SJSA1 (cell line): ENCODE data around the gene ADIG. TPM values are rescaled to one million over a fixed set of nuclear protein-coding genes. Genes with fewer than 3 reads are reported as not detected.
A peak's percentile ranks its signal among the peaks of the same experiment; 100 is the strongest.

Experiments used
- DNase-seq, 2 experiments: peaks; one replicate each; pipeline ENCODE4 v3.0.0-alpha.2; 2015 to 2020; ENCODE audit warnings: low spot score in 2 of 2, low read depth in 1 of 2
- H3K27ac ChIP-seq: fragments of 250-450 bp; sonication (Bioruptor Pico); 2 replicates; pipeline ENCODE4 v1.5.1; 2020; ENCODE audit warnings: mild to moderate bottlenecking, moderate library complexity
- H3K27me3 ChIP-seq: fragments of 250-450 bp; sonication (Bioruptor Pico); replicated peaks from 2 replicates; pipeline ENCODE4 v1.5.1; 2020; ENCODE audit warnings: mild to moderate bottlenecking, moderate library complexity
- H3K36me3 ChIP-seq: fragments of 250-450 bp; sonication (Bioruptor Pico); 2 replicates; pipeline ENCODE4 v1.5.1; 2020; ENCODE audit warnings: mild to moderate bottlenecking
- H3K4me1 ChIP-seq: fragments of 250-450 bp; sonication (Bioruptor Pico); replicated peaks from 2 replicates; pipeline ENCODE4 v1.6.1; 2021; ENCODE audit warnings: mild to moderate bottlenecking
- H3K4me3 ChIP-seq: fragments of 250-450 bp; sonication (Bioruptor Pico); 2 replicates; pipeline ENCODE4 v1.5.1; 2020; ENCODE audit warnings: mild to moderate bottlenecking
- H3K9me3 ChIP-seq: fragments of 250-450 bp; sonication (Bioruptor Pico); replicated peaks from 2 replicates; pipeline ENCODE4 v1.5.1; 2020; ENCODE audit warnings: mild to moderate bottlenecking
- total RNA-seq: library from RNA; depleted of rRNA; stranded (reverse); fragments of >200 nt; shearing (Covaris generic); gene quantifications from 2 replicates; pipeline ENCODE4 v1.2.3, GENCODE V29; 2014

Gene ADIG
- total RNA-seq, 1 experiment from 2014 or later: not detected

- DNase-seq: no peak
- H3K4me3 ChIP-seq: no peak overlapping the region
- H3K9me3 ChIP-seq: no peaks in the 10 kb centered on the region
- no peak overlapping the region for H3K27ac ChIP-seq
- no peaks in the 10 kb centered on the region for H3K36me3 ChIP-seq
- peaks cover 28% of the 10 kb centered on the region for H3K27me3 ChIP-seq
- no peaks in the 10 kb centered on the region for H3K4me1 ChIP-seq
These were observed 36.8 kb downstream of the ADIG start for GRCh38 chr20:38617830-38618196.

- Histone ChIP-seq H3K27ac (no peak overlapping the region), H3K4me1 (no peaks in the 10 kb centered on the region), H3K4me3 (no peak overlapping the region), H3K9me3 (no peaks in the 10 kb centered on the region; the same call in 1 of the 2 replicates), H3K27me3 (peaks cover 25% of the 10 kb centered on the region), H3K36me3 (no peaks in the 10 kb centered on the region)
- DNase-seq: no peak
These were observed 39.4 kb downstream of the ADIG start for GRCh38 chr20:38620441-38620840.

DNA sequence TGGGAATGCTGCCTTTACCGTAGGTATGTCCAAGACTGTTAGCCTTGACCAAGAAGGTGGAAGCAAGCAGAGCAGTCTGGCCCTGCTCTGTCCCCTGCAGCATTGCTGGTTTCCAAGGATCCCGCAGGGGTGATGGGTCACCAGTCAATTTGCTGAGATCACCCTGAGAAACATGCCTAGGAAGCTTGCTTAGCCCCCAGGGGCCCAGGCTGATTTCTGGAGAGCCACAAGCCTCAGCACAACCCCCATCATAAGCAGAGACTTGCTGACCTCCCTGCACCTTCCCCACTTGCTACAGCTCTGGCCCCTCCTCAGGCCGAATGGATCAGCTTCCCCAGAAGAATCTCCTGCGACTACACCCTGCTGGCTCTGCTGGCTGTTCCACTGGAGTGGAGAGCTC is 42.1 kb downstream of the ADIG start:
- H3K36me3 ChIP-seq: no peaks in the 10 kb centered on the region
- H3K9me3 ChIP-seq: no peaks in the 10 kb centered on the region; the same call in 1 of the 2 replicates
- peaks cover 29% of the 10 kb centered on the region for H3K27me3 ChIP-seq
- H3K4me1 ChIP-seq: no peaks in the 10 kb centered on the region
- no peak overlapping the region for H3K27ac ChIP-seq
- no peak overlapping the region for H3K4me3 ChIP-seq
- DNase-seq: no peak

GRCh38 chr20:38624084-38624483 is 43.1 kb downstream of the ADIG start:
- Histone ChIP-seq H3K27me3 (peaks cover 24% of the 10 kb centered on the region), H3K27ac (no peak overlapping the region), H3K4me3 (no peak overlapping the region), H3K4me1 (no peaks in the 10 kb centered on the region), H3K36me3 (no peaks in the 10 kb centered on the region), H3K9me3 (no peaks in the 10 kb centered on the region; the same call in 1 of the 2 replicates)
- no peak for DNase-seq

GRCh38 chr20:38625896-38626295 is 44.9 kb downstream of the ADIG start:
- no peaks in the 10 kb centered on the region for H3K4me1 ChIP-seq

GRCh38 chr20:38626921-38627659 is 46.1 kb downstream of the ADIG start:
- Histone ChIP-seq H3K36me3 (no peaks in the 10 kb centered on the region), H3K4me1 (no peaks in the 10 kb centered on the region), H3K27ac (no peak overlapping the region), H3K27me3 (peaks cover 8% of the 10 kb centered on the region), H3K9me3 (no peaks in the 10 kb centered on the region; the same call in 1 of the 2 replicates), H3K4me3 (no peak overlapping the region)
- no peak for DNase-seq

More at GRCh38 chr20:38625896-38626295, 44.9 kb downstream of the ADIG start:
- Histone ChIP-seq H3K27ac (no peak overlapping the region), H3K4me3 (no peak overlapping the region), H3K9me3 (no peaks in the 10 kb centered on the region; the same call in 1 of the 2 replicates), H3K36me3 (no peaks in the 10 kb centered on the region), H3K27me3 (peaks cover 12% of the 10 kb centered on the region)
- no peak for DNase-seq

- no peak for DNase-seq
- H3K27me3 ChIP-seq: 0 out of 2 replicates have a peak, but pooled peaks cover 4% of the 10 kb centered on the region
These were observed 47.8 kb downstream of the ADIG start for GRCh38 chr20:38628580-38629470.

GRCh38 chr20:38629979-38630378 is 49.0 kb downstream of the ADIG start:
- no peak overlapping the region for H3K27ac ChIP-seq
- H3K27me3 ChIP-seq: 0 out of 2 replicates have a peak, but pooled peaks cover 4% of the 10 kb centered on the region
- no peak overlapping the region for H3K4me3 ChIP-seq
- H3K36me3 ChIP-seq: no peaks in the 10 kb centered on the region
- DNase-seq: no peak
- no peaks in the 10 kb centered on the region for H3K4me1 ChIP-seq
- H3K9me3 ChIP-seq: no peaks in the 10 kb centered on the region

More at GRCh38 chr20:38628580-38629470, 47.8 kb downstream of the ADIG start:
- Histone ChIP-seq H3K27ac (no peak overlapping the region), H3K36me3 (no peaks in the 10 kb centered on the region), H3K4me1 (no peaks in the 10 kb centered on the region), H3K9me3 (no peaks in the 10 kb centered on the region; the same call in 1 of the 2 replicates), H3K4me3 (no peak overlapping the region)

- Histone ChIP-seq H3K27me3 (0 out of 2 replicates have a peak, but pooled peaks cover 3% of the 10 kb centered on the region), H3K4me3 (no peak overlapping the region), H3K9me3 (no peaks in the 10 kb centered on the region), H3K4me1 (no peaks in the 10 kb centered on the region), H3K36me3 (no peaks in the 10 kb centered on the region), H3K27ac (no peak overlapping the region)
- DNase-seq: no peak
These were observed 49.7 kb downstream of the ADIG start for GRCh38 chr20:38630727-38631126.

DNA sequence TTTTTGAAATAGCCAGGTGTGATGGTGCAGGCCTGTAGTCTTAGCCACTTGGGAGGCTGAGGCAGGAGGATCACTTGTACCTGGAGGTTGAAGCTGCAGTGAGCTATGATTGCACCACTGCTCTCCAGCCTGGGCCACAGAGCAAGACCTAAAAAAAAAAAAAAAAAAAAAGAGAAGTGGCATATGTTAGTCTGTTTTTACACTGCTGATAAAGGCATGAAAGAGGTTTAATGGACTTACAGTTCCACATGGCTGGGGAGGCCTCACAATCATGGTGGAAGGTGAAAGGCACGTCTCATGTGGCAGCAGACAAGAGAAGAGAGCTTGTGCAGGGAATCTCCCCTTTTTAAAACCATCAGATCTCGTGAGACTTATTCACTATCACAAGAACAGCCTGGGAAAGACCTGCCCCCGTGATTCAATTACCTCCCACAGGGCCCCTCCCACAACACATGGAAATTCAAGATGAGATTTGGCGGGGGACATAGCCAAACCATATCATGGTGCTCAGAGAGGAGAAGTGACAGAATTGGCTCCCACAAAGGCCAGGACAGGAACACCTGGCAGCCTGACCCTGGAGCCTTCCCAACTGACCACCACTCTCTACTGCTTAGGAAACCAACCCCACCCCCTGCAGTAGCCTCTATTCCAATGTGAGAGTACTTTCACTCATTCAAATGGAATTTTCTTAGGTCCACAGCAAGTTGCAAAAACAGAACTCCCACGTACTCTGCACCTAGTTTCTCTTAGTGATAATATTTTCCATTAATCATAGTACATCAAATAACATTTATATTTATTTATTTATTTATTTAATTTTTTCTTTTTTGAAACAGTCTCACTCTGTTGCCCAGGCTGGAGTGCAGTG is 50.4 kb downstream of the ADIG start:
- no peak for DNase-seq
- no peaks in the 10 kb centered on the region for H3K36me3 ChIP-seq
- H3K27ac ChIP-seq: no peak overlapping the region
- H3K4me1 ChIP-seq: no peaks in the 10 kb centered on the region
- no peaks in the 10 kb centered on the region for H3K27me3 ChIP-seq
- no peaks in the 10 kb centered on the region for H3K9me3 ChIP-seq
- no peak overlapping the region for H3K4me3 ChIP-seq

- H3K4me1 ChIP-seq: no peaks in the 10 kb centered on the region
- no peaks in the 10 kb centered on the region for H3K36me3 ChIP-seq
- no peak overlapping the region for H3K27ac ChIP-seq
- DNase-seq: peak; percentile 47 to 65
- H3K4me3 ChIP-seq: no peak overlapping the region
- no peaks in the 10 kb centered on the region for H3K9me3 ChIP-seq
- 0 out of 2 replicates have a peak, but pooled peaks cover 3% of the 10 kb centered on the region for H3K27me3 ChIP-seq
These were observed 52.6 kb downstream of the ADIG start for GRCh38 chr20:38633577-38634093.

DNA sequence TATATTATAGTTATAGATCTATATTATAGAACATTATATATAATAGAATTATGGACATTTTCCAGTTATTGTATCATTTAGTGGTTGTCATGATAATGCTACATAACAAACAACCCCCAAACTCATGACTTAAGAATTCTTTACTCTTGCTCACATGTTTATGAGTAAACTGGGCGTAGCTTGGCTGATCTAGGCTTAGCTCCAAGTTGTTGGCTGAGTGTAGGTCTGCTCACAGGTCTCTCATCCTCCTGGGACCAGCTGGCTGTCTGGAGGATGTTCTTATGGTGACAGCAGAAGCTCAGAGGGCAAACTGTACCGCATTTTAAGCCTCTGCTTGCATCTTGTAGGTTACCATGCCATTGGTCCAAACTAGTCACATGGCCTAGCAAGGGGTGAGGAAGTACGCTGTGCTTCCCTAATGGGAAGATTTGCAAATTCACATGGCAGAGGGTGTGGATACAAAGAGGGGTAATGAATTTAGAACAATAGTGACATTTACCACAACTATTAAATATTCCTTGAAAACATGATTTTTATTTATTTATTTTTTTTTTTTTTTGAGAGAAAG is 54.8 kb downstream of the ADIG start:
- Histone ChIP-seq H3K9me3 (no peaks in the 10 kb centered on the region), H3K4me1 (no peaks in the 10 kb centered on the region), H3K27me3 (peaks cover 9% of the 10 kb centered on the region; the same call in 1 of the 2 replicates), H3K27ac (no peak overlapping the region), H3K4me3 (no peak overlapping the region), H3K36me3 (no peaks in the 10 kb centered on the region)
- no peak for DNase-seq
